Choroid plexus epithelial cell (primary cell): ENCODE measurements around the gene UQCC5.

ENCODE experiments used
- DNase-seq: peaks from one replicate; pipeline ENCODE4 v3.0.0-alpha.2; 2010; ENCODE audit warnings: low read depth
- H3K4me3 ChIP-seq: 2 replicates; pipeline ENCODE4 v1.5.1; 2011; ENCODE audit warnings: low read depth, mild to moderate bottlenecking, control low read depth, low read length, moderate library complexity
- CTCF ChIP-seq: conservative IDR thresholded peaks from 2 replicates; pipeline ENCODE4 v1.5.1; 2011; ENCODE audit warnings: low read depth, mild to moderate bottlenecking, control low read depth, inconsistent platforms, low read length, moderate library complexity

UQCC5 gene

GRCh38 chr3:52495777-52496602 lies 40.4 kb upstream of the UQCC5 start:
- no peak for TF ChIP-seq CTCF
- peak; percentile 58 for DNase-seq
- H3K4me3 ChIP-seq = no peak overlapping the region

GRCh38 chr3:52498137-52499054 lies 38.0 kb upstream of the UQCC5 start:
- no peak overlapping the region for H3K4me3 ChIP-seq
- DNase-seq = peak; percentile 87
- no peak for TF ChIP-seq CTCF

GRCh38 chr3:52501046-52501445 lies 35.4 kb upstream of the UQCC5 start:
- no peak for DNase-seq
- no peak overlapping the region for H3K4me3 ChIP-seq
- TF ChIP-seq CTCF = no peak

GRCh38 chr3:52502001-52502400 lies 34.4 kb upstream of the UQCC5 start:
- no peak for TF ChIP-seq CTCF
- H3K4me3 ChIP-seq = no peak overlapping the region

GRCh38 chr3:52502808-52503350 lies 33.5 kb upstream of the UQCC5 start:
- TF ChIP-seq CTCF = no peak
- H3K4me3 ChIP-seq = no peak overlapping the region
- no peak for DNase-seq

More at GRCh38 chr3:52502001-52502400, 34.4 kb upstream of the UQCC5 start:
- no peak for DNase-seq

GRCh38 chr3:52503788-52504424 lies 32.5 kb upstream of the UQCC5 start:
- no peak overlapping the region for H3K4me3 ChIP-seq
- no peak for TF ChIP-seq CTCF
- no peak for DNase-seq
